ENCODE results near the gene TP53TG5.
"Not testable (repeated sequence)": the region's sequence is repeated elsewhere in the genome, so short reads cannot be mapped to it uniquely, and the experiment has no call there.

The TP53TG5 gene

DNA sequence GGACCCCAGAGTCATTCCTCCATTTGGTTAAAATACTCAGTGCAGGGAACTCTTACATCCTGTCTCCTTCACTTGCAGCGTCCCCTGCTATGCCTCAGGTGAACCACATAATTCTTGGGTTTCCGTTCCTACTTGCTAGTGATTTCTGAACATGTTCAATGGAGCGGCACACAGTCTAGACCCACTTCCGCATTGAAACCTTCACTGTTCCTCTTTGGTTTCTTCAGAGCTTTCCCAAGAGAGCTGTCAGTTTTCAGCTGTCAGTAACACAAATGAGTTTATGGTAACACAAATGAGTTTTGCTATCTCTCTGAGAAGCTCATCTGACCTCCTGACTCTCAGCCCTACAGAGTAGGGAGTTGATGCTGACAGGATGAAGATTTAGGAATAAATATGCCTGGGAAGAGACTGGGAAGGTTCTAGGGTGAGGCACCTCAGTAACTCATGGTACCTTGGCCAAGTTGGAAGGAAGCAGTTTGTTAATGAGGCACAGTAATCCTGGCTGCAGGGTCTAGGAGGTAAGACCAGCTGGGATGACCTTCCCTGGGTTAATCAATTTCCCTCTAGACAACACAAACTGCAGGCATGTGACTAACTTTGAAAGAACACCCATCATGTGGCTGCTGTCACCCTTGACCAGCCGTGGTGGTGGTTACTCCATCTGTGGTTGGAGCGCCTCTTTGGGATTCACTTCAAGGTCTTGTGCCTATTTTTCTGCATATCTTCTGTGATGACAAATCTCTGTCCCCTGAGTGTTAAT is 9.7 kb downstream of the TP53TG5 start:
- no peak overlapping the region for H3K4me3 ChIP-seq (ENCODE audit: low read depth, low read length)

DNA sequence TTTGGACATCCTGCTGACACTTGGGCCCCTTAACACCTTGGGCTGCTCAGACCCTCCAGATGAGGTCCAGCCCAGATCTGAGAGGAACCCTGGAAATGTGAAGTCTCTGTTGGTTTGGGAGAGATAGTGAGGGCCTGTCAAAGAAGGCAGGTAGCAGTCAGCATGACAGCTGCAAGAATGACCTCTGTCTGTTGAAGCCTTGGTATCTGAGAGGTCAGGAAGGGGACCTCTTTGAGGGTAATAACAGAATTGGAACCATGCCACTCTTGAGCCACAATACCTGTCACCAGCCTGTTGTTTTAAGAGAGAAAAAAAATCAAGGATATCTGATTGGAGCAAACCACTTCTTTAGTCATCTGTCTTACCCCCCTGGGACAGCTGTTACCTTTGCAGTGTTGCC is 11.0 kb downstream of the TP53TG5 start:
- H3K4me3 ChIP-seq (ENCODE audit: low read depth, low read length): no peak overlapping the region

DNA sequence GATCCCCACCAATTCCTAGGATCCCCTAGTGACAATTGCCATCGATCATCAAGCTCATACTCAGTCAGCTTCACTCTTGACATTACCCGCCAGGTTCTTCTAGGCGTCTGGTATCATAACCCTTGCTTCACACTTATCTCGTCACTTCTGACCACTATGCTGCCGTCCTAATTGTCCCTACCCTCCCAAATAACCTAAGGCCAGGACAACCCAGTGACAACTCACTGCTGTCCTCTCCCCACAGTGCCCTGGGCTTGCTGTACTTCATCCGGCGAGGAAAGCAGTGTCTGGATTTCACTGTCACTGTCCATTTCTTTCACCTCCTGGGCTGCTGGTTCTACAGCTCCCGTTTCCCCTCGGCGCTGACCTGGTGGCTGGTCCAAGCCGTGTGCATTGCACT is 11.5 kb downstream of the TP53TG5 start:
- H3K4me3 ChIP-seq (ENCODE audit: low read depth, low read length): no peak overlapping the region

- H3K4me3 ChIP-seq (ENCODE audit: low read depth, low read length): no peak overlapping the region
Observed at GRCh38 chr20:45366192-45366591, 11.9 kb downstream of the TP53TG5 start.

DNA sequence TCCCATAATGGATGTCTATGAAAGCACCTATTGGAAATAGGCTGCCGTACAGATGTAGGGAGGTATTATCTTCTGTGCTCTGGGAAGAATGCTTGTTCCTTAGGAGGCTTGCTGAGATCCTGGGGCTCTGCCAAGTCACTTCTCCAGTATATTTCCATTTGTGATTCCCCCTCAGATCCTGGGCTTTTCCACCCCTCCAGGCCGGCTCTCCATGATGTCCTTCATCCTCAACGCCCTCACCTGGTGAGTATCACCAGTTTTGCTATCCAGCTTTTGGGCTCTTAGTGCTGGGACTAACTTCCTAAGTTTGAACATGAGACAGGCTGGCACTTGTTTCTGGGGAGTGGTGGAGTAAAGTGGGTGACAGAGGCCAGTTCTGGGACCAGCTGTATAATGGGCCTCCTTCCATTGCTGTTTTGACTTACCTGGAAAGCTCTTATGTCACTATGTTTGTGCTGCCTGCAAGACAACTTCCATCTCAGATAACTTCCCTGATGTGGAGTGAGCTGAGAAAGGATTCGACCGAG is 12.6 kb downstream of the TP53TG5 start:
- H3K4me3 ChIP-seq (ENCODE audit: low read depth, low read length): no peak overlapping the region

GRCh38 chr20:45363611-45364492 is 14.3 kb downstream of the TP53TG5 start:
- H3K4me3 ChIP-seq (ENCODE audit: low read depth, low read length): peak overlapping the region; percentile 88

DNA sequence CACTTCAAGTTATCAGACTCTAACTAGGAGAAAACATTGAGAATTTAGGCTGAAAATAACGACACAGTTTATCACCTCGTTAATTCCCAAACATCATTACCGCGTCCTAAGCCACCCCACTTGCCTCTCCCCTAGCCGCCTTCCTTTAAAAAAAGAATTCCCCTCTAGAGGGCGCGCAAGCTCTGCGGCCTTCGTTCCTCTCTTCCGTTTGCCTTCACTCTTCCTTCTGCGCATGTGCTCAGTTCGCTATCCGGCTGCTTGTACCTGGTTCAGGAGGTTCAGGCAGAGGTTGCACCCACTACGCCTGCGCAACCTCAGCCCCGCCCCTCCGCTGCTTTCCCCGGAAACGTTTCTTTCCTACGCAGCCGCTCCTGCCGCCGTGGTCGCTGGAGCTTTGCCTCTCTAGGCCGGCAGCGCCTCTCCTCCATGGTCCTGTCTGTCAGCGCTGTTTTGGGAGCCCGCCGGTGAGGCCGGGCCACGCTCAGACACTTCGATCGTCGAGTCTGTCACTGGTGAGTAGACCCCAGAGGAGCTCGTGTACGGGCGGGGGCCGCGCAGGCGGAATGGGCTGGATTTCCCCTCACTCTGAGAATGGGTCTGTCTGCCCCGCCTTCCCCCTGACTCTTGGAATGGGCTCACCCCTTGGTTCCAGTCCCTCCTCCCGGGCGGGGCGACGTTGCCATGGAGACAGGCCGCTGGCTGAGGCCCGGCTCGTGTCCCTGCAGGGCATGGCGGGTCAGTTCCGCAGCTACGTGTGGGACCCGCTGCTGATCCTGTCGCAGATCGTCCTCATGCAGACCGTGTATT is 15.1 kb downstream of the TP53TG5 start, which contains the start of gene SYS1:
TSS of gene SYS1 (plus strand) at position 353 of the 807 bp plus-strand sequence. CDS start at position 729, 376 bp downstream.
- peak within 1 kb of the TSS; percentile 88 for H3K4me3 ChIP-seq (ENCODE audit: low read depth, low read length)

- H3K4me3 ChIP-seq (ENCODE audit: low read depth, low read length): no peak overlapping the region
Observed at GRCh38 chr20:45361793-45362192, 16.3 kb downstream of the TP53TG5 start.

DNA sequence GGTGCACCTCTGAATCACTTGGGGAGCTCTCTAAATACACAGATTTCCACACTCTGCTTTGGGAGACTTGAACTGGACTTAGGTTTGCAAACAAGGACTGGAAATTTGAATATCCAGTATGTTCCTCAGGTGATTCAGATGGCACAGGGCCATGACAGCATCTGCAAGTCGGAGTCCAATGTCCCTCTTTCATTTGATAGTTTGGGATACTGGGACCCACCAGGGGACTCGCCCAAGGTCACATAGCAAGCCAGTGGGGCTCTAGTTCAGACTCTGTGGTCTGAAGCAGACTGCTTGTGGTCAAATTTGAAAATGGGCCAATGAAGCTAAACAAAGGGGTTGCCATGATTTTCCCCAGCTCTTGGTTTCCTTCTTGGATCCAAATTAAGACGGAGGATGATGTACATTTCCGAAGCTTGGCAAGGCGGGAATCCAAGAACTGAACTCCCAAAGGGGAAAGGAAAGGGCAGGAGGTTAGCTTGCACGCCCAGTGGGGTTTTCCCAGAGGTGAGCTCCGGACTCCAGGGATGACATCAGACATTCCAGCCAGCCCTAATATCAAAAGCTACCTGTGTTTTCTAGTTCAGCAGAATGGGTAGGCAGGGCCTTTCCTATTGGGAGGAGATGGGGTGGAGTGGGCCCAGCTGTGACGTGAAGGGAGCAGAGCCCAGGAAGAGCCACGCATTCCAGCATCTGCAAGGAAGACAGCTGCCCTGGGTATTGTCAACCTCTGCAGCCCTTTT is 18.5 kb downstream of the TP53TG5 start:
- H3K4me3 ChIP-seq (ENCODE audit: low read depth, low read length): no peak overlapping the region

DNA sequence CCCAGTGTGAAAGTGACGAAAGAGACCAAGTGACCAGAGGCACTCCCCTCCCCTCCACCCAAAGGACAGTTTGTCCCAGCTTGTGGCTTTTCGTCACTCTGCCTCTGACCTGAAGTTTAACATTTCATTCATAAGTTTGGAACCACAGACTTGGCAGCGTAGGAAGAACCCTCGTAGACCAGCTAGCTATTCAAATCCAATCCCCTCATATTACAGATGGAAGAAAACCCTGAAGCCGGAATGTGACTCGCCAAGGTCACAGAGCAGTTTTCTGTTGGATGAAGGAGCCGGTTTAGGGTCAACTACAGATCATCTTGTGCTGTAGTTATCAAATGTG is 19.1 kb downstream of the TP53TG5 start:
- H3K4me3 ChIP-seq (ENCODE audit: low read depth, low read length): no peak overlapping the region

DNA sequence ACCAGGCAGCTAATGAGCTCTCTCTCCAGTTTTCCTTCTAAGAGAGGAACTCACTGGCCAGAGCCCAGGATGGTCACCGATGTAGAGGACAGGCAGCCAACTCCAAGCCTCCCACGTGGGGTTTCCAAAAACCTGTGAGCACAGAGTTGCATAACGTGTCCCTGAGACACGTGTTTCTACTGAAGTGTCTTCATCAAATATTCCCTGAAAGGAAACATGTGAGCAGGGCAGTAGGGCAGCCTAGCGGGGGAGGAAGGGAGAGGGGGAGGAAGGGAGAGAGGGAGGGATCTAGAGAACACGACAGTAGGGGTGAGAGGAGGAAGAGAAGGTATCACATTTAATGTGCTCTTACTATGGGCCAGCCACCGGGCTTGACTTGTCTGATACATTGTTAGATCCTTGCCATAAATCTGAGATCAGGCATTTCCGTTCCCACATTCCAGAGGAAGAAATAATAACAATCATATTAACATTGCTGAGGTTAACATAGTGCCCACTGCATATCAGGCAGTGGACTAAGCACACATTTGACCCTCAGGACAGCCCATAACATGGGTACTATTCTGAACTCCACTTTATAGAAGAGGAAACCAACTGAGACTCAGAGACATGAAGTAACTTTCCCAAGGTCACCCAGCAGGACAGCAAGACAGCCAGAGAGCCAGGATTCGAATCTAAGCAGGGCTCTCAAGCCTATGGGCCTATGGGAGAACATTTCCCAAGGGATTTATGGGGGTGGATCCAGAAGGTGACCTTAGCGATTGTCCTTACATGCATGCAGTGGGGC is 19.6 kb downstream of the TP53TG5 start:
- no peak overlapping the region for H3K4me3 ChIP-seq (ENCODE audit: low read depth, low read length)

DNA sequence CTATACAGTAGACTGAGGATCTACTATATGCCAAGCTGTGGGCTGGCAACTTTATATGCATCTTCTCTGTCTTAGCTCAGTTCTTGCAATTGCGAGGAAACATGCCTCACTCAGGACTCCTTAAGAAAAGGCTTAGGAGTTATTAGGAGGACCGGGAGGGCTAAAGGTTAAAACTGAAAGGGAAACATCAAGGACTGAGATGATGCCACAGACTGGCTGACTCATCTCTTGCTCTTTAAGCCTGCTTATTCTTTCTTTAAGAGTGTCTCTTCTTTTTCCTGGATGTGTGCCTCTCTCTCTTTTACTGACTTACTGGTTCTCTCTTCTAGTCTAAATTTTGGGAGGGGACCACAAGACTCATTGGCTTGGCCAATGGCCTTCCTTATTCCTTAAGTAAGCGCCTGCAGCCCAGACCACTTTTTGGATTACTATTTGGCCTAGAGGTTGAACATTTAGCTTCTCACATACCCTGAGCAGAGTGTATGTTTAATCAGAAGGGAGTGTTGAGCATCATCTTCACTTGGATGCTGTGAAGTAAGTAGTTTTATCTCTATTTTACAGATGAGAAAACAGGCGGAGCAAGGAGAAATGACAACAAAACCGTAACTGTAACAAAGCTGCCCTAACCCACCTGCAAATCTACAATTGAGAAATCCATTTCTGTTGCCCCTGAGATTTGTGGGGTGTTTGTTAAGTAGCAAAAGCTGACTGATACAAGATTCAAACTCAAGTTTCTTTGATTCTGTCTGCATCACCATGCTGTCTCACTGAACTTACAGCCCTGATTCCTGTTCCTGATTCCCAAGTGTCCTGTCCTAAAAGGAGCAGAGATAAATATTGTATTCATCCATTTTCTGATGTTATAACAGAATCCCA is 22.7 kb downstream of the TP53TG5 start:
- no peak overlapping the region for H3K4me3 ChIP-seq (ENCODE audit: low read depth, low read length)

DNA sequence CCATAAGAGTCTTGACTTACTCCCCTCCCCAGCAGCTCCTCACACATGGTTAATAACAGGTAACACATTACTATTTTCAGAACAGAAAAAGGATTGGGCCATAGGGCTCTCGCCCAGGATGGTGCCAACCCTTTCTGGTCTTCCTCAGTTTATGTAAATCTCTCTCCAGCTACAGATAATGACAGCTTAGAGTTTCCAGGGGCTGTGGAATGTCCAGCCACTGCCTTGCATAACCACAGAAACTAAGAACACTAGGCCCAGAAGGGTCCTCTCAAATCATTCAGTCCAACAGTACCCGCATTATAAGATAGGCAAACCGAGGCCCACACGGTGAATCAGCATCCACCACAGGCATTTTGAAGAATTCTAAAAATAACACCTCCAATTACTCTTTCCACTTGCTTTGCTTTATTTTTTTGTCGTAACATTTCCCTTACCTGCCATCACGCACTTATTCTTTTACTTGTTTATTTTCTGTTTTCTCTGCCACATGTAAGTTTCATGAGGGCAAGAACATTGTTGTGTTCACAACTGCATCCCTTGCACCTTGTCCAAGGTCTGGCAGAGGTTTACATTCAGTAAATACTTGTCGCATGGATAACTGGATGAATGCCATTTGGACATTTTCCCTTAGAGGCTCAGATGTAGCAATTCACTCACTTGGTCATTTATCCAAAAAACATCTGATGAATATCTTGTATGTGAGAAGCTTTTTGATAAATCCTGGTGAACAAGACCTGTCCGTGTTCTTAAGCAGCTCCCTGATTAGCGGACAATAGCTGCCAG is 23.5 kb downstream of the TP53TG5 start:
- no peak overlapping the region for H3K4me3 ChIP-seq (ENCODE audit: low read depth, low read length)

DNA sequence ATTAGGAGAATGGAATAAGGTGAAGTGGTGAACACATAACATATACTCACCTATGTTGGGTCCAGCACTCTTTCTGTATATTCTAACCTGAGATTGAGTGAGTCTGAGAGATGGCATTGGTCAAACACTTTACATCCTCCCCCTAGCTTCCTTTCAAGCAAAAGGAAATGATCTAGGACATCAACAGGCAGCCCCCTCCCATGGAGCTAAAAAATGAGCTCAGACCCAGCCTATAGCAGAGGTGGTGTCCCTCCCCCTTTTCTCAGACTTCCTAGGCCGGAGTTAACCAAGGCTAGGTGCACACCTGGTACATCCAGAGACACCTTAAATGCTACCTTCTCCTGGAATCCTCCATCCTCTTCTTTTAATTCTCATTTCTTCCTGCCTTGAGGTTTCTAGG is 24.4 kb downstream of the TP53TG5 start:
- no peak overlapping the region for H3K4me3 ChIP-seq (ENCODE audit: low read depth, low read length)

- H3K4me3 ChIP-seq (ENCODE audit: low read depth, low read length): no peak overlapping the region
Observed at GRCh38 chr20:45352729-45353128, 25.4 kb downstream of the TP53TG5 start.

DNA sequence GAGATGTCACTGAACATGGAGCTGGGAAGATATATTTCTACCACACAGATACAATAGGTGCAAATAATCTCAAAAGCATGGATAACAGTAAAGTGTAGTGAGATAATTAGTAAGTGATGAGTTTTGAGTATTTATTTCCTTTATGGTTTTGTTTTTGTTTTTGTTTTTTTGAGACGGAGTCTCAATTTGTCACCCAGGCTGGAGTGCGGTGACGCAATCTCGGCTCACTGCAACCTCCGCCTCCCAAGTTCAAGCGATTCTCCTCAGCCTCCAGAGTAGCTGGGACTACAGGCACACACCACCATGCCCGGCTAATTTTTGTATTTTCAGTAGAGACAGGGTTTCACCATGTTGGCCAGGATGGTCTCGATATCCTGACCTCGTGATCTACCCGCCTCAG is 27.3 kb downstream of the TP53TG5 start:
- not testable (repeated sequence) for H3K4me3 ChIP-seq (ENCODE audit: low read depth, low read length)

GRCh38 chr20:45350217-45350616 is 27.9 kb downstream of the TP53TG5 start:
- no peak overlapping the region for H3K4me3 ChIP-seq (ENCODE audit: low read depth, low read length)
